ENCODE data around the gene FAM98B. TPM values are rescaled to one million over a fixed set of nuclear protein-coding genes. Genes with fewer than 3 reads are reported as not detected.

The FAM98B gene
- 8.7 to 13.7 TPM (median 10.1 TPM) in 5 replicates for total RNA-seq (2022; extraction: Qiagen RNA extraction; ENCODE audit: low read depth)

GRCh38 chr15:38453971-38454695, at the start of gene FAM98B:
FAM98B (plus strand) TSS chr15:38454127; CDS start chr15:38454162, 35 bp downstream.

Other genes starting within 250 kb of the FAM98B start
- 7.6 to 12.5 TPM (median 8.9 TPM) in 5 replicates for gene SPRED1, start 201.3 kb upstream of the FAM98B start, total RNA-seq (2022; extraction: Qiagen RNA extraction; ENCODE audit: low read depth)
- gene RASGRP1, start 110.7 kb downstream of the FAM98B start, total RNA-seq (2022; extraction: Qiagen RNA extraction; ENCODE audit: low read depth): 0.26 to 0.38 TPM (median 0.30 TPM) in 5 replicates

Measured in A549 treated with CpdA at 1 μM for 4 hours (cell line).